Stimulated activated naive CD8-positive, alpha-beta T cell treated with anti-CD3 and anti-CD28 coated beads, Interleukin-15, Interleukin-2, amounts not matched to agents 100 U/mL and 50 U/mL, for 24 hours (primary cell): Measurements from ENCODE around the gene RASSF4.

Experiments used
- ATAC-seq: fragments of 150-1000 bp; cut with Tn5 transposase; one replicate; pipeline ENCODE4 v1.10.0; 2021
- DNase-seq: peaks from one replicate; pipeline ENCODE4 v3.0.0; 2021

RASSF4 gene, protein sequence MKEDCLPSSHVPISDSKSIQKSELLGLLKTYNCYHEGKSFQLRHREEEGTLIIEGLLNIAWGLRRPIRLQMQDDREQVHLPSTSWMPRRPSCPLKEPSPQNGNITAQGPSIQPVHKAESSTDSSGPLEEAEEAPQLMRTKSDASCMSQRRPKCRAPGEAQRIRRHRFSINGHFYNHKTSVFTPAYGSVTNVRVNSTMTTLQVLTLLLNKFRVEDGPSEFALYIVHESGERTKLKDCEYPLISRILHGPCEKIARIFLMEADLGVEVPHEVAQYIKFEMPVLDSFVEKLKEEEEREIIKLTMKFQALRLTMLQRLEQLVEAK

DNA sequence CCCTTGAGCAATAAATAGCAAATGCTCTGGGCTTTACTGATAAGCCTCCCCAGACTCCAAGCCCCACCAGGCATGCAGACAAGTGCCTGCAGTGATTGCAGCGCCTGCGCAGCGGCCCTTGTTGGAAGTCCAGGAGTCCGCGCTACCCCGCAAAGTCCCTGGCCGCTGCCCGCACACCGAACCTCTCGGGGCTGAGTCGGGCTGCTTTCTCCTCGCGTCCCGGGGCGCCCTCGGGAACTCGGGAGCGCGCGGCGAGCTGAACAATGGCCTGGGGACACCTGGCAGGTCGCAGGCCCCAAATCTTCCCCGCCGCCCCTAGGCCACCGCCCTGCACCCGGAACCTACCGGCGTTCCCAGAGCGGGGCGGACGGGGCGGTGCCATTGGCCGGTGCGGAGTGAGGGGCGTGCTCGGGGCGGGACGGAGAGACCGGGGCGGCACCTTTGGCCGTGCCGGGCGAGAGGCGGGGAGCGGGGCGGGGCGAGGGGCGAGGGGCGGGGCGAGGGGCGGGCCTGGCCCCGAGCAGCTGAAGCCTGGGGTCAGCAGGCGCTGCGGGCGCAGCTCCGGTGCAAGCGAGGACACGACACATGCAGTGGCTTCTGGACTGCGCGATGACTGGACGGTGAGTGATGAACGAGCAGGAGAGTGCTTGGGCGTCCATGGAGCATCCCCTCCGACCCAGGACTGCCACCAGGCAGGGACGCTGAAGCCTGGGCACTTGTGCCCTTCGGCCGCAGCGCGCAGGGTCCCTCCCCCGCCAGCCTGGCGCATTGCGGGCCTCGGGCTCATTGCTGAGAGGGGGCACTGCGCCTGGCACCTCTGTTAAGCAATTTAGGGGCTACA is at the start of gene RASSF4:
Gene RASSF4 (plus strand): TSS at position 556 of the 841 bp plus-strand sequence. CDS start 10,401 bp downstream, outside the sequence.
- peak; percentile 95 for DNase-seq
- ATAC-seq: peak; percentile 100

DNA sequence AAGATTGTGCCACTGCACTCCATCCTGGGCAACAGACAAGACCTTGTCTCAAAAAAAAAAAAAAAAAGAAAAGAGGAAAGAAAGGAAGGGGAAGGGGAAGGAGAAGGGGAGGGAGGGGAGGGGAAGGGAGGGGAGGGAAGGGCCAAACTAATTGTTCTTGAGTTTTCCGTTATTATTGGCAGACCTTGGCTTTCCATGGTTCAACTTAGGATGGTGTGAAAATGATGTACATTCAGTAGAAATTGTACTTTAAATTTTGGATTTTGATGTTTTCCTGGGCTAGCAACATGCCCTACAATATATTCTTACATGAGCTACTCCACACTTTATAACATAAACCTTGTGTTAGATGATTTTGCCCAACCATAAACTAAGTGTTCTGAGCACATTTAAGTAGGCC is 49.7 kb upstream of the RASSF4 start:
- DNase-seq: no peak
- no peak for ATAC-seq

DNA sequence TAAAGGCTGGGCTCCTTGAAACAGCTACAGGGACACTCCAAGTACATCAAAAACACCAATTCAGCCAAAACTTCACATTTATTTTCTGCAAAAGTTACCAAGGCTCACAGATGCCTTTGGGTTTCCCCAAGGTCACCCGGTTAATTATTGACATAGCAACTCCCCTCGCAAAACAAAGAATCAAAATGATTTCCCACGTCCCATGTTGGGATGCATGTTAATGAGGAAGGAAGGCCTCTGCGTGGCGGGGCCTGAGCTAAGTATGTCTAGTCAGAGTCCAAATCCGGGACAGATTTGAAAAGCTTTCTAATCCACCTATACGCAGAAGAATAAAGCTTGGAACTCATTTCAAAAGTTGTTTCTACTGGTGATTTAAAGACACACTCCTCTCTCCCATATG is 49.0 kb upstream of the RASSF4 start:
- ATAC-seq (no peak), DNase-seq (no peak)

DNA sequence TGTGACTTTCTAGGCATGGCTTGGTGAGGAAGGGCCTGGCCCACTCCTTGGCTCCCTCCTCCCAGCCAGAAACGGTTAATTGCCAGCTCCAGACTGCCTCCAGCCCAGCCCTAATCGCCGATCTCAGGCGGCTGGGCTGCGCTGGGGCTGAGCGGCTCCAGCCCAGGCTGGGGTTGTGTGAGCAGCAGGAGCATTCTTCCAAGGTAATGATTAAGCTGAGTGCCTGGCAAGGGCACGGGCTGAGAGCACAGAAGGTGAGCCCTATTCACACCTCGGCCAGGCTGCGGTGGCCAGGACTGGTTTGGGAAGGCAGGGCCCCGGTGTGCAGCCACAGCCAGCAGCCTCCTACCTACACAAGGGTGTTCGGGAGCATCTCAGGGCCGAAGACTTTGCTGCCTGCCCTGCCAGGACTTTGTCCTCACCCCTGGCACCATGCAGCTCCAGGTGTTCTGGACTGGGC is 48.5 kb upstream of the RASSF4 start, which contains the start of gene TMEM72:
Gene TMEM72 (plus strand): TSS at position 257 of the 460 bp plus-strand sequence. CDS start 176 bp downstream, at position 433.
- ATAC-seq: no peak
- no peak for DNase-seq

DNA sequence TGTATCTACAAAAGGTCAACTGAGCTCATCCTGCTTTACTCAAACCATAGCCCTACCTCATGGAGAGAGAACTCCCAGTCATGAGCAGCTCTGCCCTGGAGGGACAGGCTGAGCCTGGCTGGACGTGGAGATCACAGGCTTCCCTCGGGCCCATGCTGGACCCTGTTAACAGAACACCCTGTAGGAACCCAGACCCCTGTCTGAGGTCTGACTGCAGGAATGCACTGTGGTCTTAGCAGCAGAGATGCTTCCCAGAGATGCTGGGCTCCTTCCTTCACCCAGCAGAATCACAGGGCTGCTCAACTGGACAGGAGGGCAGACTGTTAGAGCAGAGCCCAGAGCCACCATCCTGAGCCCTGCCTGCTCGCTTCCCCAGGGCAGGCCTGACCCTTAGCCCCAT is 47.7 kb upstream of the RASSF4 start:
- no peak for DNase-seq
- ATAC-seq: no peak

DNA sequence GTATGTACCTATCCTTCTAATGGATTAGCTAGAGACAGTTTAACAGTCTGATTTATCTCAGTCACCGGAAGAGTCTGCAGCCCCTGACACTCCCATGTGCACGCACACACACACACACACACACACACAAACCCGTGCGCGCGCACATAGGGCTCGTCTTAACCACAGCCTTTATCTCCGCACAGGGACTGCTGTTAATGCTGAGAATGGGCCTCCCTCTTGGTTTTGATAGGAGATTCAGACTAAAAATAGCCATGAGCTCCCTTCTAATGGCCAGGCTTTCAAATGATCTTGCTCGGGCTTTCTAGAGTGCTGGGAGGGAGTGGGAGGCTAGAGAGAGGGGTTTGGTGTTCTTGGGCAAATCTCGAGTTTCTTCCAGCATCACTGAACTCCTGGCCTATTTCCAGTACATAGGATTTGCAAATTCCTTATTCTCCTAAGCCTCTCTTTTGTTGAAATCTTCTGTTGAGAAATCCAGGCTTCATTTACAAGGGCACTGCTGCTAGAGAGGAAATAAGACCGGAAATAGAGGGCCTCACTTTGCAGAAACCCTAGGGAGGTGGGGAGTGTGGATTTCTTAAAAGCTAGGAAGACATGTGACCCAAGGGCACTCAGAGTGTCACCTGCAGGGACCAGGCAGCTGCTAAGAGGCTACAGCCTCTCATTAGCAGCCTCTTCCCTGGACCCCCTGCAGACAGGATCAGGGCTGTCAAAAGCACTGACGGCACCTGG is 46.1 kb upstream of the RASSF4 start:
- ATAC-seq: no peak
- DNase-seq: no peak

DNA sequence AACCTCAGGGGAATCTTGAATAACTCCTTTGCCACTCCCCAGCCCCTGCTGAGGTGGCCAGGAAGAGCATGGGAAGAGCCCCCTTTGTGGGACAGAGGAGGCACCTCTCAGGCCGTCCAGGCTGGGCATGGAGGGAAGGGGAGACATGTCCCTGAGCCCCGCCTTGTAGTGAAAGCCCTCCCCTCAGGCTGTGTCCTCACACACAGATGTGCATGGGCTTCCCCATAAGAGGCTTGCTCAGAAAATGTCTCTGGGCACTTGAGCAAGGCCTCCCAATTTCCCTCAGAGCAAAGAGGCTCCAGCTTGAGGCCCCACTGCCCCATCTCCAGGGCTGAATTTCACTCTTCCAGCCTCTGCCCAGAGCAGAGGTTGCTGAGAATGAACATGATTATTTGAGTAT is 44.7 kb upstream of the RASSF4 start:
- no peak for DNase-seq
- ATAC-seq: no peak

DNA sequence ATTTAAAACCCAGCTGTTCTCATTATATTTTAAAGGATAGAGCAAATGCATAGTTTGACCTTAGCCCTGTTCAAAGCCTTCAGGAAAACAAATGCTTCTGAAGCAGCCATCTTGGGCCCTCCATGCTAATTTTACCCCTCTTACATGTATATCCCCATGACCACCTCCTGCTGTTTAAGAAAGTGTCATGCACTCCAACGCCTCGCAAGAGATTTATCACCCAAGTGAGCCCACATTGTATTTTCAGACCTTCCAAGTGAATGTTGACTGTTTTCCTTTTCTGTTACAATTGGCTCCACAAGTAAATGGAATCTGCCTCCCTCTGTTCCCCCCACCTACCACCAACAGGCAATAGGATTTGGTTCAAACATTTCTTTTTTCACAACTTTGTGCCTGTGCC is 43.2 kb upstream of the RASSF4 start:
- no peak for ATAC-seq
- DNase-seq: no peak

DNA sequence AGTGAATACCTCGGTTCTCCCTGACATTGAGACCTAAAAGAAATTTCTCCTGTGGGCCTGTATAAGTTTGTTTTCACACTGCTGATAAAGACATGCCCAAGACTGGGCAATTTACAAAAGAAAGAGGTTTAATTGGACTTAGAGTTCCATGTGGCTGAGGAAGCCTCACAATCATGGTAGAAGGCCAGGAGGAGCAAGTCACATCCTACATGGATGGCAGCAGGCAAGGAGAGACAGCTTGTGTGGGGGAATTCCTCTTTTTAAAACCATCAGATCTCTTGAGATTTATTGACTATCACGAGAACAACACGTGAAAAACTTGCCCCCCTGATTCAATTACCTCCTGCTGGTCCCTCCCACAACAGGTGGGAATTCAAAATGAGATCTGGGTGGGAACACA is 41.8 kb upstream of the RASSF4 start:
- DNase-seq (no peak), ATAC-seq (no peak)

DNA sequence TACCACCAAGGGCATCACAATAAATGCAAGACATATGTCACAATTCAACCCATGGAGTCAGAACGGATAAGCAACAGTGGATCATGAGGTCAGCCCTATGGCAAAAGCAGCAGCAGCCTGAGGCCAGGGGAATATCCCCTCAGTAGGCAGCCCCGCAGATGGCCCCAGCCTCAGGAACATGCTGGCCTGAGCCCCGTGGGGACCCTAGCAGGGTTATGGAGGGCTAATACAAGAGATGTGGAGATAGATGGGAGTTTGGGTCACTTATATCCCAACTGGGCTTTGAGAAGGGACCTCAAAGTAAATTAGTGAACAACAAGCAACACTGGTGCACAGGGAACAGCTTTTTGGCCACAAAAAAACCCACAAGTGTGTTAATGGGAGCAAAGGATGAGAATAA is 39.4 kb upstream of the RASSF4 start:
- DNase-seq (no peak), ATAC-seq (no peak)

DNA sequence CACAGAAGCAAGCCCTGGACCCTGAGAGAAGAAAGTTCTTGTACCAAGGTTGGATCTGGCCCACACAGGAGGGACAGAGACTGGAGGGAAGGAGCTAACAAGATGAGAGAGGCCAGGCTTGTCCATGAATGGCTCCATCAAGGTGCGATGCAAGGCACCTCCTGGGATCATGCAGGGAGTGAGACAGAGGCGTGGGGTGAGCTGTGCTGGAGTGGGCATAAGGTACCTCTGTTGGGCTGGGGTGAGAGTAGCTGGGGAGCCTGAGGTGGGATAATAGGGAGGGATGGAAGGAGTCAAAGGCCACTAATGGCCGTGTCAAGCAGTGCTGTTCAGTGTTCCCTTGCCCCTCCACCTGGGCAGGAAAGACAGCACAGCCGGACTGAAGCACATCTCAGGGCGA is 38.5 kb upstream of the RASSF4 start:
- no peak for DNase-seq
- ATAC-seq: no peak

DNA sequence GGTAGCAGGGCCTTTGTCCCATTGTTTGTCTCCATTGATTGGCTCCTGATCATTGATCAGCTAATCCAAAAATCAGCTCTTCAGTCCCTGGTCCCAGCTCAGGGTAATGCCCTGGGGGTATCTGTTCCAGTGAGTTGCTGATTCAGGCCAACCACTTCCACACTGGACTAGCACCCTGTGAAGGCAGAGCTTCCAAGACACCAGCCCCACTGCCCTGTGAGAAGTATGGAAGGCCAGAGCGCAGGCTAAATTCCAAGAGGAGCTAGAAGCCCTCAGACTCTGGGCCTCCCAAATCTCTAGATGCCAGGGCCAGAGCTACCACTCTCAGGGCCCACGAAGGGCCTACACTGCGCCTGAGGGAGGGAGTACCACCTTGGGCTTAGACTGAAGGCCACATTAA is 38.1 kb upstream of the RASSF4 start:
- ATAC-seq: no peak
- no peak for DNase-seq

DNA sequence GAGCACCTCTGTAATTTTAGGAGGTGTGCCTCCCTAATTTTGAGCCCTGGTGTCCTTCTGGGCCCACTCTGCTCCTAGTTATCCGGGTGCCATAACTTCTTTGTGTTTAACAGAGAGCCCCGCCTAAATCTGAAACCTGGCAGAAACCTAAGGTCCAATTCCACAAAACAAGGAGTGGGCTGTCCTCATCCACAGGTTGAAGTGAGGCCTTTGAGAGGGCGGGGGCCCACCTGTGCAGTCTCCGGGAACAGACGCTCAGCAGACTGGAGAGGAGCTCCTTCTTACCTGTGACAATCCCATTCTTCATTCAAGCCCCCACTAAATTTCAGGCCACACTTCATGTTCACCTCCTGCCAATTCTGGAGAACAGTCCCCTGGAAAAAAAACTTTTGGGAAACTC is 37.6 kb upstream of the RASSF4 start:
- no peak for DNase-seq

DNA sequence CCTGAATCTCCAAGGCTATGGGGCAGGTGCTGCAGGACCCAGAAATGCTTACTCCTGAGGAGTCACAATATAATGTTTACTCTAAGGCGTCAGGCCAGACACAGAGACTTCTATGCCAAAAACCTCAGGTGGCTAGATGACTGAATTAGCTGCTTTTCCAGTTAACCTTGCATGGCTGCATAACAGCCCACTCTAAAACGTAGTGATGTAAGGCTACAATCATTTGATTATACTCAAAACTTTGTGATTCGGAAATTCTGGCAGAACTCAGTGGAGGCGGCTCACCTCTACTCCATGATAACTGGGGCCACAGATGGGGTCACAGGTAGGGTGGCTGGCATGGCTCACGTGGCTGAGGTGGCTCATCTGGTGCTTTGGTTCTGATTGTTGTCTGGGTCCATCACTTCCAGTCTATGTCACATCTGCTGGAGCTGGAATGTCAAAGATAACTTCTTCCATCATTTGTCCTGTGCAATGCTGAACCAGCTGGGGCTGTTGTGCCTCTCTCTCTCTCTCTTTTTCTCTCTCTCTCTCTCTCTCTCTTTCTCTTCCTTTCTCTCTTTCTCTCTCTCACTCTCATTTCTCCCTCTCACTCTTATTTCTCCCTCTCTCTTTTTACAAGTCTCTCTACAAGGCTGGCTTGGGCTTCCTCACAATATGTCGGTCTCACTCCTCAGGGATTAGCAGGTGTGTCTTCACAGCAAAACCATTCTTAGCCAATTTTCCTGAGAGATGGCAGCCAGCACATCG is 36.6 kb upstream of the RASSF4 start:
- DNase-seq (no peak), ATAC-seq (no peak)

More for the DNA sequence above, 37.6 kb upstream of the RASSF4 start:
- ATAC-seq: no peak

DNA sequence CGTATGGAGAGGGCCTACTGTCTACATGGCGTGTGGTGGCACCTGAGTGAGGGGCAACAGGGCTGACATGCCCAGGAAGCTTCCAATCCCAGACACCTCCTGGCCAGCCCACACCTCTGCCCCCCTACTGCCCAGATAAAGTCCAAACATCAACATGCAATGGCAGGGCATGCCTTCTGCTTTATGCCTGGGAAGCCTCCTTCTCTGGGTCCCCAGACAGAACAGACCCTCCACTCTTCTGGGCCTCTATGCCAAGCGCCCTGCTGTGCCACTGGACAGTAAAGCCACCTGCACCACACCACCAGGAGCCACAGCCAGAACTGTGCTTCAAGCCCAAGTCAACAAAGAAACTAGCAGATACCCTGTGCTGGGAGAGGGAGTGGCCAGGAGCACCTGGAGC is 36.0 kb upstream of the RASSF4 start:
- DNase-seq: no peak

DNA sequence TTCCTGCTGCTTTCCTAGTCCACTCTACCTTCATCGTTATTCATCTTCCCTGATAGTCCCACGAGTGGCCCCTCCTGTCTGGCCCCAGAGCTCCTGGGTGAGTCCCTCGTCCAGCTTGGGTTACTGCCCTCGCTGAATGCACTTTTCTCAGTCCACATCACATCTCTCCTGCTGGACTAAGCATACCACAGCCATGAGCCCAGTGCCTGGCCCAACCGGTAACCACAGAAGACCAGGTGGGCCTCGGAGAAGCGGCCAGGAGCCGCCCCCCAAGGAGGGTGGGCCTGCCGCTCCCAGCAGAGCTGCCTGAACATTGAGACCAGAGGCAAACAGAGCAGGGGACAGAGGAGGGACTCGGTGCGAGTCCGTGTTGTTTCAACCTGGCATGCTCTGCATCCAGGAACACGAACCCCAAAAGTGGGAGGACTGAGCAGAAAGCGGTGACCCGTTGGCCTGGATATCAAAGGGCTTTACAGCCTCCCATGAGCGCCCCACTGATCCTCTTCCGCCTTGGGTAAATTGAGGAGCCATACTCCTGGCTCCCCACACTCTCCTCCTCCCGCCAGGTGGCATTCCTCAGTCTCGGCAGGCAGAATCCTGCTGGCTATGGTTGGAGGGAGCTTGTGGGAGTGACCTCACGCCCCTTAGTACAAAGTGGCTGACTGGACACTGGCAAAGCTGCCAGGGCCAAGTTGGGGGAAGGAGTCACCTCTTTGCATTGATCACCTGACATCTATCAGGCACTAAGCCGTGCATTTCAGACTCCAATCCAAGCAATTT is 35.2 kb upstream of the RASSF4 start:
- DNase-seq (no peak), ATAC-seq (no peak)

More for the DNA sequence above, 36.0 kb upstream of the RASSF4 start:
- no peak for ATAC-seq

DNA sequence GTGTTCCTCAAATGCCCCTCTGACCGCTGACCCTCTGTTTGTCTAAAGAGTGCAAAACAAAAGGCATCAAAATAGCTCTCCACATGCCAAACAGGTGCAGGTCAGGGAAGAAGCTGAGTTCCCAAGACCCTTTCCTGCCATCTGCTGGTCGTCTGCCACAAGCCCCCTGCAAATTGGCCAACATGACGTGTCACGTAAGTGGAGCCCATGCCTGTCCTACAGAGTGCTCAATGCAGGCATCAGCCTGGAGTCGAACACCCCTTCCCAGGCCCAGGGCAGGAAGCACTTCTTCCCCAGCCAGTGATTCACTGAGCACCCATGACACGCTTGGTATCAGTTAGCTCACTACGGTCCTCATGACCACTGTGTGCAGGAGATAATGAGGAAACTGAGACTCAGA is 34.4 kb upstream of the RASSF4 start:
- no peak for ATAC-seq

DNA sequence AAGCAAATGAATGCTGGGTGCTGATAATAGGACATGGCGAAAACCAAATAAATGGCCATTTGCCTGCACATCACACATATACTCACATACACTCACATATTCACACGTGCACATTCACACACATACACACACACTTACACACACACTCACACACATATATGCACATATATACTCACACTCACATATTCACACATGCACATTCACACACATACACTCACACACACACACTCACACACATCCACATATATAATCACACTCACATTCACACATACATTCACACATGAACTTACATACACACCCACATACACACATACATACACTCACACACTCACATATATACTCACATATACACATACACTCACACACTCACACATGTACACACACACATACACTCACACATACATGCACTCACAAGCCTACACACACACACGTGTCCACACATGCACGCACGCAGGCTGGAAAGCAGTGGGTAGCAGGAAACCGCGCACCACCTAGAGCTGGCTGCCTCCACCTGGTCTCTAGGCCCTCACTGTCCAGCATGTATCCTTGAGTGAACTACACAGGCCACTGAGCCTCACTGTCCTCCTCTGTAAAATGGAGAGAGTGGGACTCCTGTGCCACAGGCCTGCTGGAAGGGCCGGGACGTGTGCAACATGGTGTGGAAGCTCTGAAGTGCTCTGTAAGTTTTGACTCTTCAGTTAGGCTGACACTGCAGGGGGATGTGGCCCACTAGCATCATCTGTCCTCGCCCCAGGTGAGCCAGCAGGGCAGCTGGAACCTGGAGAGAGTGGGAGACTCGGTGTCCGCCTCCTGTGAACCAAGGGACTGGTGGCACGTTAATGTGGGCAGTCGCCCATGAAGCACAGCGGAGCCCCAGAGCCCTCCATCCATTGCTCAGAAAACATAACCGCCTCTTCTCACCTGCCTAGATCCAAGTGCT is 33.5 kb upstream of the RASSF4 start:
- DNase-seq (no peak), ATAC-seq (no peak)

More for the DNA sequence above, 34.4 kb upstream of the RASSF4 start:
- DNase-seq: no peak

DNA sequence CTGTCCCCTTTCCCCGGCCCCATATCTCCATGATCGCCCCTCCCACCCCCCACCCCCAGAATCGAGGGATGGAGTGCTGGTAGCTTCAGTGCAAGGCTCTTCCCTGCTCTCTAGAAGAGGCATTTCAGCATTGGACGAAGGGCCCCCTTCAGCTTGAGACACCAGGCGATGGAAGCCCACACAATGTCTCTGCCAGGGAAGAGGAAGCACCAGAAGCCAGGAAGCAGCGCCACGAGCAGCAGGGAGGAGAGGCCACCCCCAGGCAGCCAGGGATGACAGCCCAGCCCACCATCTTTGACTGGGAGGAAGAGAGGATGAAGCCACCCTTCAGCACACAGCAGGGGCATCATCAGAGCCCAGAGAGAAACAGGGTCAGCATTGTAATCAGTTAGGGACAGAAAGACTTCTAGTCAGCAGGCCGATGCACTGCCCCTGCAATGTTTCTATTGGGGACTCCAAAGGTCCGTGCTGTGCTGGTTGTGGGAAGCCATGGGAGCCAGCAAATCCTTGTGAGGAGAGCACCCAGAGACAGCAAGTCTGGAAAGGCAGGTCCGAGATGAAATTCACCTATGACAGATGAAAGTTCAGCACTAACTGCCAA is 32.8 kb upstream of the RASSF4 start:
- ATAC-seq (no peak), DNase-seq (no peak)
